Peyer's patch (tissue), 4 donors: ENCODE data around the gene SCNN1A. TPM values are rescaled to one million over a fixed set of nuclear protein-coding genes. Genes with fewer than 3 reads are reported as not detected.

Experiments
- DNase-seq, 3 donors: peaks; one replicate each; pipeline ENCODE4 v3.0.0-alpha.2; 2017 to 2019
- H3K27ac ChIP-seq, 4 donors: fragments of 200-600 bp; sonication (generic); one replicate each; pipeline ENCODE4 v1.5.1; 2016 to 2019
- H3K27me3 ChIP-seq, 2 donors: fragments of 200-600 bp; sonication (generic); one replicate each; pipeline ENCODE4 v1.5.1; 2019
- H3K36me3 ChIP-seq, 3 donors: fragments of 200-600 bp; sonication (generic); one replicate each; pipeline ENCODE4 v1.5.1; 2016 to 2019
- H3K4me1 ChIP-seq, 4 donors: fragments of 200-600 bp; sonication (generic); one replicate each; pipeline ENCODE4 v1.5.1; 2016 to 2019
- H3K4me3 ChIP-seq, 4 donors: fragments of 200-600 bp; sonication (generic); 1 replicate in 3 of 4; 2 replicates in 1 of 4; pipeline ENCODE4 v1.5.1; 2016 to 2019; ENCODE audit warnings: mild to moderate bottlenecking in 1 of 4
- H3K9me3 ChIP-seq, 4 donors: fragments of 200-600 bp; sonication (generic); one replicate each; pipeline ENCODE4 v1.5.1; 2016 to 2019; ENCODE audit warnings: mild to moderate bottlenecking in 1 of 4
- POLR2A ChIP-seq, 2 donors: fragments of 450-650 bp; IDR thresholded peaks; one replicate each; pipeline ENCODE4 v1.5.1; 2017; ENCODE audit warnings: antibody characterized with exemption in 2 of 2, mild to moderate bottlenecking in 2 of 2, moderate library complexity in 2 of 2
- total RNA-seq, 4 donors: library from RNA; depleted of rRNA; stranded (reverse); fragments of >200 nt; gene quantifications; one replicate each; pipeline ENCODE4 v1.1.0, GENCODE V29; 2016
- TF ChIP-seq, protein P1 (sequence below), 6 experiments: fragments of 450-650 bp in 4 of 6; fragments of 200-600 bp in 2 of 6; sonication (generic) in 1 of 6; IDR thresholded peaks; one replicate each; pipeline ENCODE4 v1.5.1; 2017 to 2019; ENCODE audit warnings: antibody characterized with exemption in 6 of 6, mild to moderate bottlenecking in 3 of 6, moderate library complexity in 1 of 6

The SCNN1A gene
- total RNA-seq, 4 donors from 2014 or later, result 93.3 to 275 (median 143) TPM

DNA sequence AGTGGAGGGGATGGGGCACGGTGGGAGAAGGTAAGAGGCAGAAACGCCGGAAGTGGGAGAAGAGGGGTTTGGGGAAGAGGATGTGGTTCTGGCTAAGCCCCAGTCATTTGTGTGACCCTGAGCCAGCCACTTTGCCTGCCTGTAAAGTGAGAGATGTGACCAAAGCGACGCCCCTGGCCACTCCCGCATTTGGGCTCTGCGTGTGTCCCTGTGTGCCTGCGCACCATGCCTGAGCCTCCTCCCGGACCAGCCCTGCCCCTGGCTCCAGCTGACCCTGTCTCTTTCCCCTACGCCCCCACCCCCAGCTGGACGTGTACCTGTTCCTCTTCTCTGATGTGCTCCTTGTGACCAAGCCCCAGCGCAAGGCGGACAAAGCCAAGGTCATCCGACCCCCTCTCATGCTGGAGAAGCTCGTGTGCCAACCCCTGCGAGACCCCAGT is 56.9 kb downstream of the SCNN1A start:
- Histone ChIP-seq H3K36me3 (peaks cover 0 to 70% (median 0%) of the 10 kb centered on the region in 3 donors), H3K27me3 (no peaks in the 10 kb centered on the region), H3K4me1 (peaks cover under 1 to 24% (median 6%) of the 10 kb centered on the region in 4 donors), H3K27ac (no peak overlapping the region), H3K9me3 (no peaks in the 10 kb centered on the region), H3K4me3 (no peak overlapping the region)
- DNase-seq, result no peak
- TF ChIP-seq, protein P1, sequence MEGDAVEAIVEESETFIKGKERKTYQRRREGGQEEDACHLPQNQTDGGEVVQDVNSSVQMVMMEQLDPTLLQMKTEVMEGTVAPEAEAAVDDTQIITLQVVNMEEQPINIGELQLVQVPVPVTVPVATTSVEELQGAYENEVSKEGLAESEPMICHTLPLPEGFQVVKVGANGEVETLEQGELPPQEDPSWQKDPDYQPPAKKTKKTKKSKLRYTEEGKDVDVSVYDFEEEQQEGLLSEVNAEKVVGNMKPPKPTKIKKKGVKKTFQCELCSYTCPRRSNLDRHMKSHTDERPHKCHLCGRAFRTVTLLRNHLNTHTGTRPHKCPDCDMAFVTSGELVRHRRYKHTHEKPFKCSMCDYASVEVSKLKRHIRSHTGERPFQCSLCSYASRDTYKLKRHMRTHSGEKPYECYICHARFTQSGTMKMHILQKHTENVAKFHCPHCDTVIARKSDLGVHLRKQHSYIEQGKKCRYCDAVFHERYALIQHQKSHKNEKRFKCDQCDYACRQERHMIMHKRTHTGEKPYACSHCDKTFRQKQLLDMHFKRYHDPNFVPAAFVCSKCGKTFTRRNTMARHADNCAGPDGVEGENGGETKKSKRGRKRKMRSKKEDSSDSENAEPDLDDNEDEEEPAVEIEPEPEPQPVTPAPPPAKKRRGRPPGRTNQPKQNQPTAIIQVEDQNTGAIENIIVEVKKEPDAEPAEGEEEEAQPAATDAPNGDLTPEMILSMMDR (IDR thresholded peaks at IDR 0.05), result no peak
- TF ChIP-seq POLR2A (IDR thresholded peaks at IDR 0.05), result no peak

DNA sequence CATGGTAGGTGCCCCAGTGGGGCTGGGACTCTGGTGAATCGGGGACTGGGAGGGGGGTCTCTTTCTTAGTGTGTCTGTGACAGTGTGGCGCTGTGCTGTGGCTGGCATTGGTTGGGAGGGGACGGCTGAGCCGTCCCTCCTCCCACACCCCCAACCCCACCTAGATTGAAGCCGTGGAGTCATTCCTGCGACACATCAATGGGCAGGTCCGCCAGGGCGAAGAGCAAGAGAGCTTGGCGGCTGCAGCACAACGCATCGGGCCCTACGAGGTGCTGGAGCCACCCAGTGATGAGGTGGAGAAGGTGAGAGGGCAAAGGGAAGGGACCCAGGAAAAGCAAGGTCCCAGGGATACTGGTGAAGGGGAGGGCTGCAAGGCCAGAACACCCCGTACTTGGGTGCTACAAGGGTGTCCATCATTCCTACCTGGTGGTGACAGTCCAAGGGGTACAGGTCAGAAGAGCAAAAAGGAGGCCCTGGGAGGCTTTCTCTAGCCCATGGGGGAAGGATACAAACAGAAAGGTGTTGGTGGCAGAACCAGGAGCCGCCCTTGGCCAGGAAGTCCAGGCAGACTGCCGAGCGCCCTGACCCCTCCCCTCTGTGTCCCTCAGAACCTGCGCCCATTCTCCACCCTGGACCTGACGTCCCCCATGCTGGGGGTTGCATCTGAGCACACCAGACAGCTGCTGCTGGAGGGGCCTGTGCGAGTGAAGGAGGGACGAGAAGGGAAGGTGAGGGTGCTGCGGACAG is 57.5 kb downstream of the SCNN1A start:
- Histone ChIP-seq H3K27me3 (no peaks in the 10 kb centered on the region), H3K4me1 (peaks cover 2 to 24% (median 3%) of the 10 kb centered on the region in 4 donors), H3K27ac (no peak overlapping the region), H3K4me3 (no peak overlapping the region), H3K9me3 (no peaks in the 10 kb centered on the region), H3K36me3 (peaks cover 0 to 76% (median 0%) of the 10 kb centered on the region in 3 donors)
- TF ChIP-seq, protein P1 (IDR thresholded peaks at IDR 0.05), result no peak
- TF ChIP-seq POLR2A (IDR thresholded peaks at IDR 0.05), result no peak
- DNase-seq, result no peak

DNA sequence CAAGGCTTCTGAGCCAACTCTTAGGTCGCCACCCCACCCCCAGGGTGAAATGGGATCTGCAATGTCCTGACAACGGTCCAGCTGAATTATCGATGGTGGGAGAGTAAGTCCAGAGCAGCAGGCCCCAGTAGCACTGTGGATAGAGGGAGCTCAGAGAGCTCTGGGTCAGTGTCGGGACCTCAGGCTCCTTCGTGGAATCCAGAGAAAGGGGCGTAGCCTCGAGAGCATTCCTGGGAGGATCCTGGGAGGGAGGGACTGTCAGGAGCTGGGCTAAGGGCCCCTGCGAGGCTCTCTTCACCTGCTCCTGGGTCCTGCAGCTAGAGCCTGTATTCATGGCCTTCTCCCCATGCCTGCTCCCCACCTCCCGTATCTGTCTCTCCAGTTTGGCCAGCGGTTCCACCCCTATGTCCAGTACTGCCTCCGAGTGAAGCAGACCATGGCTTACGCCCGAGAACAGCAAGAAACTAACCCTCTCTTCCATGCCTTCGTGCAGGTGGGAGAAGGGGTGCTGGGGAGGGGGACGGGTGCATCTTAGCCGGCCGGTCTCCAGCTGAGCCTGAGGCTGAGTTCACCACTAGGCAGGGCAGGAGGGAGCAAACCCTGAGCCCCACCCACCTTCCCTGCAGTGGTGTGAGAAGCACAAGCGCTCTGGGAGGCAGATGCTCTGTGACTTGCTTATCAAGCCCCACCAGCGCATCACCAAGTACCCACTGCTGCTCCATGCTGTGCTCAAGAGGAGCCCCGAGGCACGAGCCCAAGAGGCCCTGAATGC is 58.3 kb downstream of the SCNN1A start:
- no peak overlapping the region for H3K27ac ChIP-seq
- H3K36me3 ChIP-seq, result peaks cover 0 to 76% (median 0%) of the 10 kb centered on the region in 3 donors
- no peaks in the 10 kb centered on the region for H3K27me3 ChIP-seq
- TF ChIP-seq, protein P1 (IDR thresholded peaks at IDR 0.05), result no peak
- no peak for TF ChIP-seq POLR2A (IDR thresholded peaks at IDR 0.05)
- no peak overlapping the region for H3K4me3 ChIP-seq
- DNase-seq, result no peak
- no peaks in the 10 kb centered on the region for H3K9me3 ChIP-seq
- H3K4me1 ChIP-seq, result peaks cover 0 to 19% (median 2%) of the 10 kb centered on the region in 4 donors

DNA sequence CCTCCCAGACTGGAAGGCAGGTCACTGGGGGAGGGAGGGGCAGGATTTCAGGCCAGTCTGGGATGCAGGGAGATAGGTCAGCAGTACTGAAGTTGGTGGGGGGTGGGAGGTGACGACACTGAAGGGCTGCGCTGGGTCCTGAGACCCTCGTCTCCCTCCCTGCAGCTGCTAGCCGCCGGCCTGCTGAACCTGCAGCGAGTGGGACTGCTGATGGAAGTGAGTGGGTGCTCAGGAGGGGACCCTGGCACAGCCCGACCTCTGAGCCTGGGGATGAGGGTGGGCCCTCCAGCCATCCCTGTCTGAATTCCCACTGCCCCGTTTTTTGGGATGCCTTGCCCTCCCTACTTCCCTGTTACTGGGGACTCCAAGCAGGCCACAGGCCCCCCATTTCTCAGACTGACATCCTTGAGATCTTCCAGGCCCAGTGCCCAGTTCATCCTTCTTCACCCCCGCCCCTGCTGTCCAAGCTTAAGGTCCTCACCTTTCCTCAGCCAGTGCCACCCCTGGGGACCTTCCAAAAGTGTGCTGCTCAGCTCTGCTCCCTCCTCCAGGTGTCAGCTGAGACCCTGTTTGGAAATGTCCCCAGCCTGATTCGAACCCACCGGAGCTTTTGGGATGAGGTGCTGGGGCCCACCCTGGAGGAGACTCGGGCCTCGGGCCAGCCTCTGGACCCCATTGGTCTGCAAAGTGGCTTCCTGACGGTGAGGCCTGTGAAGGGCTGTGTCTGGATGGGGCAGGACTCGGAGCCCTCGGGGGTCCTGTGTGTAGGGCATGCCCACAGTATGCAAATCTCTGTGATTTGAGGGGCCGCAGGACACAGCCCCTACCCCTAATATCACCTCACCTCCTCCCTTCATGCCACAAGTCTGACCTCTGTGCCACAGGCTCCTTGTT is 59.4 kb downstream of the SCNN1A start:
- Histone ChIP-seq H3K4me3 (no peak overlapping the region), H3K9me3 (no peaks in the 10 kb centered on the region), H3K27ac (no peak overlapping the region), H3K36me3 (peaks cover 0 to 72% (median 0%) of the 10 kb centered on the region in 3 donors), H3K27me3 (peaks cover 0 to 1% of the 10 kb centered on the region in 2 donors), H3K4me1 (peaks cover 0 to 19% (median 2%) of the 10 kb centered on the region in 4 donors)
- peak in 1 of 3 donors; percentile 46 for DNase-seq
- no peak for TF ChIP-seq POLR2A (IDR thresholded peaks at IDR 0.05)
- TF ChIP-seq, protein P1 (IDR thresholded peaks at IDR 0.05), result no peak

DNA sequence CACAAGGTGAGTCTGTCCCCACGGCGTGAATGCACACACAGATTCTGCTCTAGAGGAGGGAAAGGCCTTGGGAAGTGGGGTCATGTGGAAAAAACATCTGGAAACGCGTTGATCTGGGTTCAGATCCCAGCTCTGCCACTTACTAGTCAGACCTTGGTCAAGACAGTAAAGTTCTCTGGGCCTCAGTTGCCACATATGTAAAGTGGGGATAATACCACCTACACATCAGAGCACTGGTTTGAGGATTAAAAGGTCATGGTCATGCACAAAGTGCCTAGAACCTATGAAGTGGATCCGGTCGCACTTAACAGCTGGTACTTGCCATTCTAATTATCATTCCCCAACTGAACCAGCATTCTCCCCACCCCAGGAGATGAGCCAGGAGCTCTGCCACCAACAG is 60.2 kb downstream of the SCNN1A start:
- no peak for DNase-seq

More for the DNA sequence above, 60.2 kb downstream of the SCNN1A start:
- TF ChIP-seq POLR2A (IDR thresholded peaks at IDR 0.05), result no peak
- TF ChIP-seq, protein P1 (IDR thresholded peaks at IDR 0.05), result no peak
- H3K27ac ChIP-seq, result no peak overlapping the region
- H3K4me1 ChIP-seq, result peaks cover 0 to 26% (median 6%) of the 10 kb centered on the region in 4 donors
- no peaks in the 10 kb centered on the region for H3K9me3 ChIP-seq
- peaks cover 0 to 6% of the 10 kb centered on the region in 2 donors for H3K27me3 ChIP-seq
- no peak overlapping the region for H3K4me3 ChIP-seq
- H3K36me3 ChIP-seq, result peaks cover 0 to 68% (median 0%) of the 10 kb centered on the region in 3 donors
